HEK293 (cell line): ENCODE measurements around the gene FA2H.
"Not testable (repeated sequence)": the region's sequence is repeated elsewhere in the genome, so short reads cannot be mapped to it uniquely, and the experiment has no call there.

Experiments
- CTCF ChIA-PET: fragments of 350-600 bp; formaldehyde crosslinking; extraction: SDS; loops from one replicate; lab custom pipeline; 2021; ENCODE audit warnings: antibody characterized with exemption; lab: Yijun Ruan, JAX
- POLR2A ChIA-PET: fragments of 300-600 bp; formaldehyde crosslinking; extraction: SDS; loops from one replicate; lab custom pipeline; 2020; ENCODE audit warnings: antibody characterized with exemption, inconsistent platforms; lab: Yijun Ruan, JAX
- H3K27ac ChIP-seq: fragments of 200-500 bp; sonication (Bioruptor generic); 2 replicates; pipeline ENCODE4 v1.5.1; 2014; ENCODE audit warnings: low read depth, low read length, control low read depth, inconsistent platforms; ENCODE audit errors: extremely low read depth
- H3K36me3 ChIP-seq, 2 experiments: fragments of 200-500 bp in 1 of 2; sonication (Bioruptor generic) in 1 of 2; 1 replicate in 1 of 2; 2 replicates in 1 of 2; pipeline ENCODE4 v1.5.1; 2014 to 2017; ENCODE audit warnings: inconsistent platforms in 2 of 2, low read length in 2 of 2; ENCODE audit not compliant: control insufficient read depth in 2 of 2, insufficient read depth in 1 of 2
- H3K4me1 ChIP-seq: fragments of 200-500 bp; sonication (Bioruptor generic); 2 replicates; pipeline ENCODE4 v1.5.1; 2014; ENCODE audit warnings: mild to moderate bottlenecking, low read length, inconsistent platforms; ENCODE audit not compliant: control insufficient read depth, insufficient read depth
- H3K4me3 ChIP-seq: 2 replicates; pipeline ENCODE4 v1.5.1; 2011; ENCODE audit warnings: low read depth, mild to moderate bottlenecking, control low read depth, low read length, moderate library complexity
- H3K9me3 ChIP-seq: fragments of 200-500 bp; sonication (Bioruptor generic); 2 replicates; pipeline ENCODE4 v1.5.1; 2014; ENCODE audit warnings: low read depth, low read length, inconsistent platforms; ENCODE audit not compliant: control insufficient read depth, insufficient read depth
- ELK4 ChIP-seq: IDR thresholded peaks from 2 replicates; pipeline ENCODE4 v1.6.1; 2011; ENCODE audit warnings: mild to moderate bottlenecking, low read depth, low read length, borderline replicate concordance
- KLF10 ChIP-seq: fragments of 450-650 bp; IDR thresholded peaks from 2 replicates; pipeline ENCODE4 v1.5.1; 2018; ENCODE audit warnings: missing biosample characterization, mild to moderate bottlenecking, missing genetic modification characterization
- KLF16 ChIP-seq: fragments of 450-650 bp; formaldehyde crosslinking; IDR thresholded peaks from 2 replicates; pipeline ENCODE4 v1.5.1; 2017; ENCODE audit warnings: missing biosample characterization, missing genetic modification characterization
- MYNN ChIP-seq: fragments of 450-650 bp; formaldehyde crosslinking; IDR thresholded peaks from 2 replicates; pipeline ENCODE4 v1.5.1; 2016; ENCODE audit warnings: missing biosample characterization, missing genetic modification characterization, borderline replicate concordance
- MZF1 ChIP-seq: fragments of 450-650 bp; formaldehyde crosslinking; IDR thresholded peaks from 2 replicates; pipeline ENCODE4 v1.5.1; 2017; ENCODE audit warnings: missing biosample characterization, missing genetic modification characterization, borderline replicate concordance
- PATZ1 ChIP-seq: fragments of 450-650 bp; formaldehyde crosslinking; IDR thresholded peaks from 2 replicates; pipeline ENCODE4 v1.5.1; 2016; ENCODE audit warnings: missing biosample characterization, missing genetic modification characterization
- RBAK ChIP-seq: fragments of 450-650 bp; formaldehyde crosslinking; IDR thresholded peaks from 2 replicates; pipeline ENCODE4 v1.5.1; 2016; ENCODE audit warnings: missing biosample characterization, missing genetic modification characterization
- SETDB1 ChIP-seq: IDR thresholded peaks from one replicate; pipeline ENCODE4 v1.6.1; 2017; ENCODE audit warnings: mild to moderate bottlenecking, low read length, moderate library complexity, mixed read lengths; ENCODE audit not compliant: insufficient read length
- ZBTB44 ChIP-seq: fragments of 450-650 bp; IDR thresholded peaks from 2 replicates; pipeline ENCODE4 v1.5.1; 2018; ENCODE audit warnings: missing biosample characterization, mild to moderate bottlenecking, missing genetic modification characterization
- ZFP3 ChIP-seq: fragments of 450-650 bp; formaldehyde crosslinking; IDR thresholded peaks from 2 replicates; pipeline ENCODE4 v1.5.1; 2016; ENCODE audit warnings: low read depth, missing biosample characterization, missing genetic modification characterization
- ZNF146 ChIP-seq: fragments of 450-650 bp; formaldehyde crosslinking; IDR thresholded peaks from 2 replicates; pipeline ENCODE4 v1.5.1; 2016; ENCODE audit warnings: missing biosample characterization, missing genetic modification characterization
- ZNF19 ChIP-seq: fragments of 450-650 bp; formaldehyde crosslinking; IDR thresholded peaks from 2 replicates; pipeline ENCODE4; 2016; ENCODE audit warnings: missing biosample characterization, missing genetic modification characterization, low read depth
- ZNF302 ChIP-seq: fragments of 450-650 bp; formaldehyde crosslinking; IDR thresholded peaks from 2 replicates; pipeline ENCODE4 v1.5.1; 2016; ENCODE audit warnings: missing biosample characterization, missing genetic modification characterization, low read depth
- ZNF311 ChIP-seq: fragments of 450-650 bp; formaldehyde crosslinking; IDR thresholded peaks from 2 replicates; pipeline ENCODE4 v1.5.1; 2017; ENCODE audit warnings: missing biosample characterization, missing genetic modification characterization, borderline replicate concordance
- ZNF335 ChIP-seq: fragments of 450-650 bp; formaldehyde crosslinking; conservative IDR thresholded peaks from 2 replicates; pipeline ENCODE4 v1.5.1; 2016; ENCODE audit warnings: missing biosample characterization, missing genetic modification characterization
- ZNF366 ChIP-seq: fragments of 450-650 bp; formaldehyde crosslinking; conservative IDR thresholded peaks from 2 replicates; pipeline ENCODE4 v1.5.1; 2016; ENCODE audit warnings: missing biosample characterization, missing genetic modification characterization
- ZNF48 ChIP-seq: fragments of 450-650 bp; formaldehyde crosslinking; IDR thresholded peaks from 2 replicates; pipeline ENCODE4 v1.5.1; 2016; ENCODE audit warnings: missing biosample characterization, missing genetic modification characterization
- ZNF558 ChIP-seq: fragments of 450-650 bp; formaldehyde crosslinking; IDR thresholded peaks from 2 replicates; pipeline ENCODE4 v1.5.1; 2016; ENCODE audit warnings: missing biosample characterization, missing genetic modification characterization
- ZNF664 ChIP-seq: fragments of 450-650 bp; formaldehyde crosslinking; IDR thresholded peaks from 2 replicates; pipeline ENCODE4 v1.5.1; 2016; ENCODE audit warnings: missing biosample characterization, missing genetic modification characterization
- ZNF677 ChIP-seq: fragments of 450-650 bp; IDR thresholded peaks from 2 replicates; pipeline ENCODE4 v1.5.0; 2018; ENCODE audit warnings: missing biosample characterization, mild to moderate bottlenecking, missing genetic modification characterization, moderate library complexity
- ZNF707 ChIP-seq: fragments of 450-650 bp; formaldehyde crosslinking; IDR thresholded peaks from 2 replicates; pipeline ENCODE4 v1.5.1; 2016; ENCODE audit warnings: missing biosample characterization, missing genetic modification characterization
- ZNF747 ChIP-seq: fragments of 450-650 bp; formaldehyde crosslinking; IDR thresholded peaks from 2 replicates; pipeline ENCODE4 v1.5.1; 2016; ENCODE audit warnings: missing biosample characterization, missing genetic modification characterization
- TF ChIP-seq, protein P1 (sequence below): sonication (generic); formaldehyde crosslinking; IDR thresholded peaks from 2 replicates; pipeline ENCODE4 v1.8.1; 2022; ENCODE audit warnings: mild to moderate bottlenecking, moderate library complexity, missing genetic modification reagents

FA2H gene

DNA sequence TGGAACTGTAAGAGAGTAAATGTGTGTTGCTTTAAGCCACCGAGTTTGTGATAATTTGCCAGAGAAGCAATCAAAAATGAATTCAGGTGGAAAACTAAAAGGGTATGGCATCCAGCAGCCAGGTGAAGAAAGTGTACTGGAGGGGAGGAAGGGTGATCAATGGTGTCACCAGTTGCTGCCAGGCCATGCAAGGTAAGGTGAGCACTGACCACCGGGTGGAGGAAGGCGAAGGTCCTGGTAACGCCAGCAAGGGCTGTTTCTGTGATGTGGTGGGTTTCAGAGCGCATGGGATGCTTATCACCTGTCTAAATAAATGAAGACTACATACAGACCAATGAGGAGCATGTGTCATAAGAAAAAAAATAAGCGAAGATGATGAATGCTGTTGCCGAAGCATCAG lies 6.9 kb downstream of the FA2H start (continued):
- no peak for TF ChIP-seq ELK4
- TF ChIP-seq ZNF48, result no peak
- TF ChIP-seq, protein P1, sequence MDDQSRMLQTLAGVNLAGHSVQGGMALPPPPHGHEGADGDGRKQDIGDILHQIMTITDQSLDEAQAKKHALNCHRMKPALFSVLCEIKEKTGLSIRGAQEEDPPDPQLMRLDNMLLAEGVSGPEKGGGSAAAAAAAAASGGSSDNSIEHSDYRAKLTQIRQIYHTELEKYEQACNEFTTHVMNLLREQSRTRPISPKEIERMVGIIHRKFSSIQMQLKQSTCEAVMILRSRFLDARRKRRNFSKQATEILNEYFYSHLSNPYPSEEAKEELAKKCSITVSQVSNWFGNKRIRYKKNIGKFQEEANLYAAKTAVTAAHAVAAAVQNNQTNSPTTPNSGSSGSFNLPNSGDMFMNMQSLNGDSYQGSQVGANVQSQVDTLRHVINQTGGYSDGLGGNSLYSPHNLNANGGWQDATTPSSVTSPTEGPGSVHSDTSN (CRISPR knock-in tag), result no peak
- no peak for TF ChIP-seq ZNF302
- TF ChIP-seq ZNF664 (tag by site-specific recombination), result no peak

- Histone ChIP-seq H3K9me3 (no peaks in the 10 kb centered on the region), H3K4me3 (no peak overlapping the region), H3K27ac (no peak overlapping the region), H3K4me1 (no peaks in the 10 kb centered on the region), H3K36me3 (no peaks in the 10 kb centered on the region)
- ChIA-PET CTCF (interaction anchor here (0.5 to 1.4 kb wide), 3 partner anchors 8 to 115 kb away, joined by 3 to 5 read pairs (median 3); partner anchors contain the start of gene FA2H), POLR2A (no interaction called here)
- TF ChIP-seq MYNN (tag by site-specific recombination) (no peak), ZNF335 (no peak), ZNF558 (tag by site-specific recombination) (no peak), KLF10 (tag by site-specific recombination) (no peak), ZNF707 (no peak), RBAK (no peak), ZNF366 (tag by site-specific recombination) (no peak), ZNF747 (tag by site-specific recombination) (no peak), PATZ1 (tag by site-specific recombination) (no peak), ZBTB44 (tag by site-specific recombination) (no peak)
Measured at GRCh38 chr16:74766729-74767128, 7.9 kb downstream of the FA2H start.

DNA sequence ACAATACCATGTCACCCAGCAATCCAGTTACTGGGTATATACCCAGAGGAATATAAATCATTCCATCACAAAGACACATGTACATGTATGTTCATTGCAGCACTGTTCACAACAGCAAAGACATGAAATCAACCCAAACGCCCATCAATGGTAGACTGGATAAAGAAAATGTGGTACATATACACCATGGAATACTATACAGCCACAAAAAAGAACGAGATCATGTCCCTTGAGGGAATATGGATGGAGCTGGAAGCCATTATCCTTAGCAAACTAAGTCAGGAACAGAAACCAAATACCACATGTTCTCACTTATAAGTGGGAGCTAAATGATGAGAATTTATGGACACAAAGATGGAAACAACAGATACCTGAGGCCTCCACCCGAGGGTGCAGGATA lies 10.4 kb downstream of the FA2H start:
- H3K36me3 ChIP-seq, H3K27ac ChIP-seq, CTCF ChIA-PET, H3K4me1 ChIP-seq, POLR2A ChIA-PET, H3K9me3 ChIP-seq, H3K4me3 ChIP-seq: not testable (repeated sequence)
- peak; percentile 85 for TF ChIP-seq ZNF146 (tag by site-specific recombination)

DNA sequence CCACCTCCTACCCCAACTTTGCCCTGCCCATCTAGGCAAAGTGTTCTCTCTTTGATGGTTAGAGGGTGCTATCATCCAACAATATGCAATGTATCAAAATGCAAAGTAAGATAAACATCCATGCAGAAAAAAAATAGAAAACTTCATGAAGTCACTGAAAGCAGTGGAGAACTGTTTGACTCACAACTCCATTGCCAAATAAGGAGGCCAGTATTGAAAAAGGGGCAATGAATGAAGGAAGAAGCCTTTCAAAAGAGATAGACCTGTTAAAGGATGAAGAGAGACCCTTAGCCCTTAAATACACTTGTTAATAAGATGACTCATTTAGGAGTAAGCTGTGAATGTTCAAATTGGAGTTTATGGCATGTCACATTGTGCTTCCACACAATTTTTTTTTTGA lies 13.0 kb downstream of the FA2H start:
- ChIA-PET POLR2A (no interaction called here), CTCF (no interaction called here)
- no peaks in the 10 kb centered on the region for H3K9me3 ChIP-seq
- no peaks in the 10 kb centered on the region for H3K4me1 ChIP-seq
- no peak overlapping the region for H3K4me3 ChIP-seq
- TF ChIP-seq ZFP3 (tag by site-specific recombination) (no peak), ZNF19 (tag by site-specific recombination) (no peak), KLF16 (tag by site-specific recombination) (no peak), ZNF677 (tag by site-specific recombination) (no peak), MZF1 (tag by site-specific recombination) (no peak), SETDB1 (no peak), ZNF311 (tag by site-specific recombination) (no peak)
- no peak overlapping the region for H3K27ac ChIP-seq
- no peaks in the 10 kb centered on the region for H3K36me3 ChIP-seq
